Neutrophil (primary cell): ENCODE measurements around the gene ZYG11A.

Experiments used
- H3K27ac ChIP-seq: fragments of 200-600 bp; sonication (generic); 2 replicates; pipeline ENCODE4 v1.5.1; 2016; ENCODE audit warnings: mild to moderate bottlenecking, moderate library complexity
- H3K27me3 ChIP-seq: fragments of 200-600 bp; sonication (generic); 2 replicates; pipeline ENCODE4 v1.6.0; 2016; ENCODE audit warnings: mild to moderate bottlenecking
- H3K36me3 ChIP-seq: fragments of 200-600 bp; sonication (generic); 2 replicates; pipeline ENCODE4 v1.5.1; 2017
- H3K4me1 ChIP-seq, 2 experiments: fragments of 200-600 bp in 1 of 2; sonication (generic) in 1 of 2; 1 replicate in 1 of 2; 2 replicates in 1 of 2; pipeline versions ENCODE4 v1.5.1 to v1.6.1; 2013 to 2016; ENCODE audit warnings: low read depth in 1 of 2, low read length in 1 of 2, mild to moderate bottlenecking in 1 of 2, moderate library complexity in 1 of 2; ENCODE audit not compliant: control insufficient read depth in 1 of 2, insufficient read depth in 1 of 2
- H3K4me3 ChIP-seq, 2 experiments: fragments of 200-600 bp in 1 of 2; sonication (generic) in 1 of 2; 1 replicate in 1 of 2; 2 replicates in 1 of 2; pipeline ENCODE4 v1.5.1; 2013 to 2016; ENCODE audit warnings: low read depth in 1 of 2, low read length in 1 of 2, mild to moderate bottlenecking in 1 of 2, moderate library complexity in 1 of 2
- H3K9me3 ChIP-seq: fragments of 200-600 bp; sonication (generic); 2 replicates; pipeline ENCODE4 v1.5.1; 2016
- CTCF ChIP-seq: fragments of 200-600 bp; sonication (generic); IDR thresholded peaks from 2 replicates; pipeline ENCODE4 v1.5.1; 2016; ENCODE audit warnings: antibody characterized with exemption

ZYG11A gene

GRCh38 chr1:52911541-52911940 lies 69.0 kb downstream of the ZYG11A start:
- Histone ChIP-seq H3K4me3 (no peak overlapping the region), H3K36me3 (no peaks in the 10 kb centered on the region), H3K27ac (no peak overlapping the region), H3K9me3 (no peaks in the 10 kb centered on the region), H3K4me1 (no peaks in the 10 kb centered on the region), H3K27me3 (no peaks in the 10 kb centered on the region)
- TF ChIP-seq CTCF = no peak

GRCh38 chr1:52913014-52913413 lies 70.5 kb downstream of the ZYG11A start:
- TF ChIP-seq CTCF = no peak
- H3K27me3 ChIP-seq = no peaks in the 10 kb centered on the region
- no peak overlapping the region for H3K4me3 ChIP-seq
- no peak overlapping the region for H3K27ac ChIP-seq
- H3K4me1 ChIP-seq = no peaks in the 10 kb centered on the region
- H3K36me3 ChIP-seq = no peaks in the 10 kb centered on the region
- H3K9me3 ChIP-seq = no peaks in the 10 kb centered on the region

- no peaks in the 10 kb centered on the region for H3K4me1 ChIP-seq
Observed at GRCh38 chr1:52913537-52913936, 71.0 kb downstream of the ZYG11A start.

GRCh38 chr1:52914463-52914862 lies 71.9 kb downstream of the ZYG11A start:
- H3K36me3 ChIP-seq = no peaks in the 10 kb centered on the region
- H3K27me3 ChIP-seq = peaks cover 2% of the 10 kb centered on the region
- H3K27ac ChIP-seq = no peak overlapping the region
- no peak overlapping the region for H3K4me3 ChIP-seq
- no peaks in the 10 kb centered on the region for H3K4me1 ChIP-seq
- H3K9me3 ChIP-seq = no peaks in the 10 kb centered on the region
- TF ChIP-seq CTCF = no peak

More at GRCh38 chr1:52913537-52913936, 71.0 kb downstream of the ZYG11A start:
- Histone ChIP-seq H3K4me3 (no peak overlapping the region), H3K27me3 (no peaks in the 10 kb centered on the region), H3K36me3 (no peaks in the 10 kb centered on the region), H3K9me3 (no peaks in the 10 kb centered on the region), H3K27ac (no peak overlapping the region)
- no peak for TF ChIP-seq CTCF

- H3K27ac ChIP-seq = no peak overlapping the region
Observed at GRCh38 chr1:52915211-52915854, 72.8 kb downstream of the ZYG11A start.

More at GRCh38 chr1:52915211-52915854, 72.8 kb downstream of the ZYG11A start:
- no peaks in the 10 kb centered on the region for H3K9me3 ChIP-seq
- TF ChIP-seq CTCF = no peak
- H3K27me3 ChIP-seq = peaks cover 11% of the 10 kb centered on the region
- H3K36me3 ChIP-seq = no peaks in the 10 kb centered on the region
- no peak overlapping the region for H3K4me3 ChIP-seq
- H3K4me1 ChIP-seq = no peaks in the 10 kb centered on the region
